Measurements from ENCODE around the gene OMA1. TPM values are rescaled to one million over a fixed set of nuclear protein-coding genes. Genes with fewer than 3 reads are reported as not detected.

OMA1 gene
- total RNA-seq, 1 experiment from 2014 or later = 21.9 TPM

- RAD21 ChIA-PET (ENCODE audit: low non-redundant PET in 1 of 2, low total read pairs in 2 of 2, uncharacterized antibody in 2 of 2, unreplicated experiment in 2 of 2) = no interaction called here
- intact Hi-C loops (cut with micrococcal nuclease) = no loop called here
- POLR2A ChIA-PET = no interaction called here
- BruUV-seq (replicated peaks) = no TSS peak
- CTCF ChIA-PET = no interaction called here
- ATAC-seq = no peak
- Histone ChIP-seq H3K27me3 (ENCODE audit: insufficient read depth, low read length) (peaks cover 38% of the 10 kb centered on the region), H3K79me2 (ENCODE audit: insufficient read depth, low read length) (no peaks in the 10 kb centered on the region), H3K9me2 (ENCODE audit: insufficient read depth) (no peaks in the 10 kb centered on the region), H3K4me1 (ENCODE audit: control insufficient read depth in 1 of 2, insufficient read depth in 2 of 2, low read length in 2 of 2) (no peaks in the 10 kb centered on the region), H3K9me3 (ENCODE audit: control insufficient read depth in 1 of 2, insufficient read depth in 1 of 2, low read depth in 1 of 2, low read length in 2 of 2) (no peaks in the 10 kb centered on the region), H3K4me3 (replicated peaks in 1 of 2; ENCODE audit: low read depth in 1 of 2, low read length in 2 of 2) (no peak overlapping the region), H3K4me2 (ENCODE audit: low read length) (no peak overlapping the region), H4K20me1 (ENCODE audit: insufficient read depth) (no peaks in the 10 kb centered on the region), H3K27ac (ENCODE audit: low read depth, low read length) (no peak overlapping the region), H3K9ac (ENCODE audit: low read length) (no peak overlapping the region), H2AFZ (ENCODE audit: low read depth, low read length, poor library complexity, severe bottlenecking) (no peak overlapping the region), H3K36me3 (ENCODE audit: control insufficient read depth in 1 of 2, insufficient read depth in 2 of 2, low read length in 2 of 2) (no peaks in the 10 kb centered on the region)
- DNase-seq (ENCODE audit: low read depth, low spot score) = no peak
- TF ChIP-seq SIN3A (IDR thresholded peaks at IDR 0.05; ENCODE audit: low read depth) (no peak), POLR2AphosphoS5 (IDR thresholded peaks at IDR 0.05; ENCODE audit: low read depth, low read length) (no peak), ZNF274 (IDR thresholded peaks at IDR 0.05; ENCODE audit: low read depth, low read length) (no peak), JUND (IDR thresholded peaks at IDR 0.05) (no peak), EZH2 (IDR thresholded peaks at IDR 0.05) (no peak), ZFX (IDR thresholded peaks at IDR 0.05) (no peak), YY1 (IDR thresholded peaks at IDR 0.05; ENCODE audit: extremely low read depth, insufficient replicate concordance, low read depth, low read length) (no peak), REST (IDR thresholded peaks at IDR 0.05; ENCODE audit: low read depth) (no peak), ATF3 (IDR thresholded peaks at IDR 0.05) (no peak)
Observed at GRCh38 chr1:58465176-58465575, 81.3 kb downstream of the OMA1 start.

Measured in HCT116 (cell line).